GM23338 (cell line): Measurements from ENCODE around the gene RPE. TPM values are rescaled to one million over a fixed set of nuclear protein-coding genes. Genes with fewer than 3 reads are reported as not detected.

Experiments
- ATAC-seq: fragments of 200-7000 bp; cut with Tn5 transposase; 3 replicates; pipeline ENCODE4 v1.9.1; 2020
- DNase-seq: peaks from one replicate; pipeline ENCODE4 v3.0.0-alpha.2; 2015; ENCODE audit warnings: low spot score
- H2AFZ ChIP-seq: fragments of 200-600 bp; sonication (generic); 2 replicates; pipeline ENCODE4 v1.8.0; 2016; ENCODE audit warnings: antibody characterized with exemption, mild to moderate bottlenecking, moderate library complexity
- H3F3A ChIP-seq: fragments of 200-600 bp; sonication (generic); replicated peaks from 2 replicates; pipeline ENCODE4 v1.8.0; 2017; ENCODE audit warnings: antibody characterized with exemption, mixed run types, low read depth
- H3K27ac ChIP-seq: fragments of 200-600 bp; sonication (generic); 2 replicates; pipeline ENCODE4 v1.6.1; 2016; ENCODE audit warnings: low read depth
- H3K27me3 ChIP-seq: fragments of 200-600 bp; sonication (generic); 2 replicates; pipeline ENCODE4 v1.8.0; 2016; ENCODE audit warnings: mild to moderate bottlenecking, mixed run types, moderate library complexity; ENCODE audit not compliant: insufficient read depth
- H3K36me3 ChIP-seq: fragments of 200-600 bp; sonication (generic); 2 replicates; pipeline ENCODE4 v1.8.0; 2016; ENCODE audit warnings: mild to moderate bottlenecking; ENCODE audit not compliant: insufficient read depth
- H3K4me1 ChIP-seq: fragments of 200-600 bp; sonication (generic); 2 replicates; pipeline ENCODE4 v1.8.0; 2016; ENCODE audit warnings: mild to moderate bottlenecking, moderate library complexity; ENCODE audit not compliant: insufficient read depth
- H3K4me2 ChIP-seq: fragments of 200-600 bp; sonication (generic); 2 replicates; pipeline ENCODE4 v1.7.1; 2017; ENCODE audit warnings: mixed run types
- H3K4me3 ChIP-seq: fragments of 200-600 bp; sonication (generic); 2 replicates; pipeline ENCODE4 v1.6.1; 2016; ENCODE audit warnings: mixed run types
- H3K79me2 ChIP-seq: fragments of 200-600 bp; sonication (generic); replicated peaks from 2 replicates; pipeline ENCODE4 v1.8.0; 2017; ENCODE audit warnings: mild to moderate bottlenecking; ENCODE audit not compliant: insufficient read depth
- H3K9me2 ChIP-seq: fragments of 200-600 bp; sonication (generic); 2 replicates; pipeline ENCODE4 v1.8.0; 2017; ENCODE audit not compliant: insufficient read depth
- H4K20me1 ChIP-seq: fragments of 200-600 bp; sonication (generic); replicated peaks from 2 replicates; pipeline ENCODE4 v1.8.0; 2017; ENCODE audit warnings: mild to moderate bottlenecking; ENCODE audit not compliant: insufficient read depth
- H3K27ac Mint-ChIP-seq: 2 replicates; pipeline ENCODE4 v1.8.0; 2020; ENCODE audit warnings: inconsistent platforms, mild to moderate bottlenecking, moderate library complexity, mixed read lengths
- H3K27me3 Mint-ChIP-seq: 3 replicates; pipeline ENCODE4 v1.8.0; 2022; ENCODE audit warnings: low read depth, mild to moderate bottlenecking, moderate library complexity, mixed read lengths, inconsistent platforms; ENCODE audit not compliant: insufficient read depth, poor library complexity
- H3K36me3 Mint-ChIP-seq: 3 replicates; pipeline ENCODE4 v1.8.0; 2021; ENCODE audit warnings: low read depth, mild to moderate bottlenecking, inconsistent platforms, moderate library complexity, mixed read lengths
- H3K4me1 Mint-ChIP-seq: 3 replicates; pipeline ENCODE4 v1.8.0; 2020; ENCODE audit warnings: mild to moderate bottlenecking, inconsistent platforms, mixed read lengths
- H3K4me3 Mint-ChIP-seq: 3 replicates; pipeline ENCODE4 v1.8.0; 2021; ENCODE audit warnings: moderate library complexity, mild to moderate bottlenecking, inconsistent platforms, mixed read lengths
- H3K9me3 Mint-ChIP-seq: 3 replicates; pipeline ENCODE4 v1.8.0; 2020; ENCODE audit warnings: moderate library complexity, mild to moderate bottlenecking, inconsistent platforms, mixed read lengths
- CREB1 ChIP-seq: fragments of 250-450 bp; sonication (Bioruptor Pico); IDR thresholded peaks from 2 replicates; pipeline ENCODE4 v1.5.0; 2020; ENCODE audit warnings: low read depth, mild to moderate bottlenecking, moderate library complexity
- EZH2 ChIP-seq: fragments of 200-600 bp; sonication (generic); IDR thresholded peaks from one replicate; pipeline ENCODE4 v1.8.0; 2017; ENCODE audit warnings: antibody characterized with exemption, mild to moderate bottlenecking, low read depth; ENCODE audit not compliant: unreplicated experiment
- EZH2phosphoT487 ChIP-seq: fragments of 200-600 bp; sonication (generic); IDR thresholded peaks from one replicate; pipeline ENCODE4 v1.8.1; 2018; ENCODE audit warnings: antibody characterized with exemption; ENCODE audit not compliant: unreplicated experiment
- JUNB ChIP-seq: IDR thresholded peaks from one replicate; pipeline ENCODE4 v1.6.1; 2016; ENCODE audit warnings: antibody characterized with exemption; ENCODE audit not compliant: unreplicated experiment
- NANOG ChIP-seq: IDR thresholded peaks from 2 replicates; pipeline ENCODE4 v1.6.1; 2016; ENCODE audit warnings: antibody characterized with exemption, borderline replicate concordance
- POLR2AphosphoS5 ChIP-seq: IDR thresholded peaks from 2 replicates; pipeline ENCODE4 v1.6.1; 2016; ENCODE audit warnings: antibody characterized with exemption, low read depth
- ZNF114 ChIP-seq: fragments of 250-450 bp; sonication (Bioruptor Pico); IDR thresholded peaks from 2 replicates; pipeline ENCODE4 v1.5.0; 2020; ENCODE audit warnings: mild to moderate bottlenecking, moderate library complexity
- ZNF331 ChIP-seq: fragments of 250-450 bp; sonication (Bioruptor Pico); IDR thresholded peaks from 2 replicates; pipeline ENCODE4 v1.5.0; 2020; ENCODE audit warnings: low read depth, mild to moderate bottlenecking, moderate library complexity
- polyA plus RNA-seq: library from polyadenylated mRNA; unstranded; fragments of >200 nt; fragmentation: Nextera tagmentation; extraction: Ambion mirVana; gene quantifications from 2 replicates; pipeline ENCODE4 v1.2.1, GENCODE V29; 2016
- total RNA-seq: library from RNA; depleted of rRNA; stranded (reverse); fragments of >200 nt; shearing (Covaris generic); gene quantifications from 2 replicates; pipeline ENCODE4 v1.2.3, GENCODE V29; 2014
- TF ChIP-seq, protein P1 (sequence below): IDR thresholded peaks from 2 replicates; pipeline ENCODE4 v1.6.1; 2016; ENCODE audit warnings: antibody characterized with exemption
- TF ChIP-seq, protein P2 (sequence below), 2 experiments: fragments of 200-600 bp in 1 of 2; sonication (generic) in 1 of 2; conservative IDR thresholded peaks; 2 replicates each; pipeline versions ENCODE4 v1.5.1 to v1.6.1; 2016 to 2017; ENCODE audit warnings: antibody characterized with exemption in 2 of 2, low read depth in 2 of 2, mild to moderate bottlenecking in 2 of 2, moderate library complexity in 1 of 2
- TF ChIP-seq, protein P3 (sequence below): IDR thresholded peaks from one replicate; pipeline ENCODE4 v1.6.1; 2018; ENCODE audit warnings: antibody characterized with exemption; ENCODE audit not compliant: unreplicated experiment

Gene RPE
- total and polyA plus RNA-seq, 2 experiments from 2014 or later: 43.1 to 79.1 TPM

DNA sequence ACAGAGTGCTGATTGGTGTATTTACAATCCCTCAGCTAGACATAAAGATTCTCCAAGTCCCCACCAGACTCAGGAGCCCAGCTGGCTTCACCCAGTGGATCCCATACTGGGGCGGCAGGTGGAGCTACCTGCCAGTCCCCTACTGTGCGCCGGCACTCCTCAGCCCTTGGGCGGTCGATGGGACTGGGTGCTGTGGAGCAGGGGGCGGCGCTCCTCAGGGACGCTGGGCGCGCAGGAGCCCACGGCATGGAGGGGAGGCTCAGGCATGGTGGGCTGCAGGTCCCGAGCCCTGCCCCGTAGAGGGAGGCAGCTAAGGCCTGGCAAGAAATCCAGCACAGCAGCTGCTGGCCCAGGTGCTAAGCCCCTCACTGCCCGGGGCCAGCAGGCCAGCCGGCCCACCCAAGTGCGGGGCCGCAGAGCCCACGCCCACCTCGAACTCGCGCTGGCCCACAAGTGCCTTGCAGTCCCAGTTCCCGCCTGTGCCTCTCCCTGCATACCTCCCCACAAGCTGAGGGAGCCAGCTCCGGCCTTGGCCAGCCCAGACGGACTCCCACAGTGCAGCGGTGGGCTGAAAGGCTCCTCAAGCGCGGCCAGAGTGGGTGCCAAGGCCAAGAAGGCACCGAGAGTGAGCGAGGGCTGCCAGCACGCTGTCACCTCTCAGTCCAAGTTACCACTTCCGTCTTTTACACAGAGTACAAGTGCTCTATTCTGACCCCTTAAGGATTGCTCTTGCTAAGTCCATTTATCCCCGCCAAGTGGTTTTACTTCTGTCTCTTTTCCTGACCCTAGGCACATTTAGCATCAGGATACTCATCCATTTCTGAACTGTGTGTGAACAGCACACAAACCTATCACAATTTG lies 1.7 kb upstream of the RPE start:
- Histone ChIP-seq H4K20me1 (peaks cover 20% of the 10 kb centered on the region), H3K36me3 (0 out of 2 replicates have a peak, but pooled peaks cover 5% of the 10 kb centered on the region), H3K27ac (no peak overlapping the region), H3K79me2 (peaks cover 32% of the 10 kb centered on the region), H3K9me2 (peaks cover 7% of the 10 kb centered on the region; the same call in 1 of the 2 replicates), H2AFZ (peak overlapping the region; percentile 56; the same call in 1 of the 2 replicates), H3F3A (no peaks in the 10 kb centered on the region), H3K27me3 (no peaks in the 10 kb centered on the region), H3K4me2 (no peak overlapping the region), H3K4me1 (peaks cover 21% of the 10 kb centered on the region), H3K4me3 (no peak overlapping the region)
- DNase-seq (peak; percentile 22), ATAC-seq (no peak)
- no peak overlapping the region for H3K4me3 Mint-ChIP-seq
- H3K4me1 Mint-ChIP-seq: peaks cover 19% of the 10 kb centered on the region
- no peaks in the 10 kb centered on the region for H3K27me3 Mint-ChIP-seq
- H3K9me3 Mint-ChIP-seq: no peaks in the 10 kb centered on the region
- no peak overlapping the region for H3K27ac Mint-ChIP-seq
- TF ChIP-seq ZNF331 (CRISPR knock-in tag): no peak
- TF ChIP-seq POLR2AphosphoS5: no peak
- TF ChIP-seq EZH2: no peak
- TF ChIP-seq ZNF114 (CRISPR knock-in tag): no peak
- TF ChIP-seq JUNB: no peak
- TF ChIP-seq CREB1 (CRISPR knock-in tag): no peak
- TF ChIP-seq, protein P1, sequence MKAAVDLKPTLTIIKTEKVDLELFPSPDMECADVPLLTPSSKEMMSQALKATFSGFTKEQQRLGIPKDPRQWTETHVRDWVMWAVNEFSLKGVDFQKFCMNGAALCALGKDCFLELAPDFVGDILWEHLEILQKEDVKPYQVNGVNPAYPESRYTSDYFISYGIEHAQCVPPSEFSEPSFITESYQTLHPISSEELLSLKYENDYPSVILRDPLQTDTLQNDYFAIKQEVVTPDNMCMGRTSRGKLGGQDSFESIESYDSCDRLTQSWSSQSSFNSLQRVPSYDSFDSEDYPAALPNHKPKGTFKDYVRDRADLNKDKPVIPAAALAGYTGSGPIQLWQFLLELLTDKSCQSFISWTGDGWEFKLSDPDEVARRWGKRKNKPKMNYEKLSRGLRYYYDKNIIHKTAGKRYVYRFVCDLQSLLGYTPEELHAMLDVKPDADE: no peak
- no peak for TF ChIP-seq EZH2phosphoT487
- TF ChIP-seq, protein P2, sequence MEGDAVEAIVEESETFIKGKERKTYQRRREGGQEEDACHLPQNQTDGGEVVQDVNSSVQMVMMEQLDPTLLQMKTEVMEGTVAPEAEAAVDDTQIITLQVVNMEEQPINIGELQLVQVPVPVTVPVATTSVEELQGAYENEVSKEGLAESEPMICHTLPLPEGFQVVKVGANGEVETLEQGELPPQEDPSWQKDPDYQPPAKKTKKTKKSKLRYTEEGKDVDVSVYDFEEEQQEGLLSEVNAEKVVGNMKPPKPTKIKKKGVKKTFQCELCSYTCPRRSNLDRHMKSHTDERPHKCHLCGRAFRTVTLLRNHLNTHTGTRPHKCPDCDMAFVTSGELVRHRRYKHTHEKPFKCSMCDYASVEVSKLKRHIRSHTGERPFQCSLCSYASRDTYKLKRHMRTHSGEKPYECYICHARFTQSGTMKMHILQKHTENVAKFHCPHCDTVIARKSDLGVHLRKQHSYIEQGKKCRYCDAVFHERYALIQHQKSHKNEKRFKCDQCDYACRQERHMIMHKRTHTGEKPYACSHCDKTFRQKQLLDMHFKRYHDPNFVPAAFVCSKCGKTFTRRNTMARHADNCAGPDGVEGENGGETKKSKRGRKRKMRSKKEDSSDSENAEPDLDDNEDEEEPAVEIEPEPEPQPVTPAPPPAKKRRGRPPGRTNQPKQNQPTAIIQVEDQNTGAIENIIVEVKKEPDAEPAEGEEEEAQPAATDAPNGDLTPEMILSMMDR (conservative IDR thresholded peaks at IDR 0.05; ENCODE audit: low read depth in 2 of 2): no peak; a peak in 1 of 4 replicates
- peaks cover 8% of the 10 kb centered on the region; the same call in 2 of the 3 replicates for H3K36me3 Mint-ChIP-seq

DNA sequence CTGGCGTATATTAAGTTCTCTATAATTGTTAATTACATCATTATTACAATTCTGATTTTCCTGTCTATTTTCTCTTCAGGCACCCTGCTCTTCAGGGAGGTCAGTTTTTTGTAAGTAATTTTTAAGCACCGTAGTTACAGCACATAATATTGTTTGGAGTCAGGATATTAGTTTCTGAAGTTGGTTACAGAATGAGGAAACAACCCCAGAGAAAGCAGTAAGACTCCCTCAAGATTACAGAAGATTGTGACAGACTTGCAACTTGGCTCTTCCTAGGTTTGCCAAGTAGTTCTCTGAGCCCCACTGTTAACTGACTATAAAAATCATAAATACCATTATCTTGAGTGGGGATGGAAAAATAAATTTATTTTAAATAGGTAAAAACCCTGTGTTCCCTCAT lies 921 bp downstream of the RPE start:
- Histone ChIP-seq H2AFZ (no peak overlapping the region), H3K36me3 (0 out of 2 replicates have a peak, but pooled peaks cover 5% of the 10 kb centered on the region), H4K20me1 (peaks cover 34% of the 10 kb centered on the region), H3K4me3 (peak overlapping the region; percentile 93), H3K4me1 (peaks cover 21% of the 10 kb centered on the region), H3K27ac (no peak overlapping the region; the same call in 1 of the 2 replicates), H3K4me2 (peak overlapping the region; percentile 88), H3K79me2 (peaks cover 59% of the 10 kb centered on the region), H3K27me3 (no peaks in the 10 kb centered on the region), H3F3A (no peaks in the 10 kb centered on the region), H3K9me2 (peaks cover 7% of the 10 kb centered on the region; the same call in 1 of the 2 replicates)
- Mint-ChIP-seq H3K4me3 (peak overlapping the region; percentile 98), H3K27ac (no peak overlapping the region; the same call in 1 of the 2 replicates), H3K36me3 (peaks cover 18% of the 10 kb centered on the region), H3K4me1 (peaks cover 19% of the 10 kb centered on the region), H3K27me3 (no peaks in the 10 kb centered on the region), H3K9me3 (no peaks in the 10 kb centered on the region)
- ATAC-seq (no peak), DNase-seq (no peak)
- TF ChIP-seq NANOG: no peak
- TF ChIP-seq JUNB: no peak
- TF ChIP-seq ZNF331 (CRISPR knock-in tag): no peak
- TF ChIP-seq, protein P3, sequence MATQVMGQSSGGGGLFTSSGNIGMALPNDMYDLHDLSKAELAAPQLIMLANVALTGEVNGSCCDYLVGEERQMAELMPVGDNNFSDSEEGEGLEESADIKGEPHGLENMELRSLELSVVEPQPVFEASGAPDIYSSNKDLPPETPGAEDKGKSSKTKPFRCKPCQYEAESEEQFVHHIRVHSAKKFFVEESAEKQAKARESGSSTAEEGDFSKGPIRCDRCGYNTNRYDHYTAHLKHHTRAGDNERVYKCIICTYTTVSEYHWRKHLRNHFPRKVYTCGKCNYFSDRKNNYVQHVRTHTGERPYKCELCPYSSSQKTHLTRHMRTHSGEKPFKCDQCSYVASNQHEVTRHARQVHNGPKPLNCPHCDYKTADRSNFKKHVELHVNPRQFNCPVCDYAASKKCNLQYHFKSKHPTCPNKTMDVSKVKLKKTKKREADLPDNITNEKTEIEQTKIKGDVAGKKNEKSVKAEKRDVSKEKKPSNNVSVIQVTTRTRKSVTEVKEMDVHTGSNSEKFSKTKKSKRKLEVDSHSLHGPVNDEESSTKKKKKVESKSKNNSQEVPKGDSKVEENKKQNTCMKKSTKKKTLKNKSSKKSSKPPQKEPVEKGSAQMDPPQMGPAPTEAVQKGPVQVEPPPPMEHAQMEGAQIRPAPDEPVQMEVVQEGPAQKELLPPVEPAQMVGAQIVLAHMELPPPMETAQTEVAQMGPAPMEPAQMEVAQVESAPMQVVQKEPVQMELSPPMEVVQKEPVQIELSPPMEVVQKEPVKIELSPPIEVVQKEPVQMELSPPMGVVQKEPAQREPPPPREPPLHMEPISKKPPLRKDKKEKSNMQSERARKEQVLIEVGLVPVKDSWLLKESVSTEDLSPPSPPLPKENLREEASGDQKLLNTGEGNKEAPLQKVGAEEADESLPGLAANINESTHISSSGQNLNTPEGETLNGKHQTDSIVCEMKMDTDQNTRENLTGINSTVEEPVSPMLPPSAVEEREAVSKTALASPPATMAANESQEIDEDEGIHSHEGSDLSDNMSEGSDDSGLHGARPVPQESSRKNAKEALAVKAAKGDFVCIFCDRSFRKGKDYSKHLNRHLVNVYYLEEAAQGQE: no peak
- no peak for TF ChIP-seq EZH2phosphoT487
- TF ChIP-seq ZNF114 (CRISPR knock-in tag): no peak
- TF ChIP-seq, protein P1: no peak
- no peak for TF ChIP-seq EZH2
- no peak for TF ChIP-seq CREB1 (CRISPR knock-in tag)
